RWPE2 (cell line): Measurements from ENCODE around the gene RBKS.
"Not testable (repeated sequence)": the region's sequence is repeated elsewhere in the genome, so short reads cannot be mapped to it uniquely, and the experiment has no call there.

Experiments used
- ATAC-seq: fragments of 200-7000 bp; cut with Tn5 transposase; 3 replicates; pipeline ENCODE4 v1.9.1; 2021; ENCODE audit warnings: low read depth
- DNase-seq: peaks from one replicate; pipeline ENCODE4 v3.0.0-alpha.2; 2020; ENCODE audit warnings: low spot score
- H3K27ac ChIP-seq: fragments of 450-650 bp; 2 replicates; pipeline ENCODE4 v1.5.1; 2017; ENCODE audit warnings: mild to moderate bottlenecking; ENCODE audit not compliant: poor library complexity, severe bottlenecking
- H3K27me3 ChIP-seq: fragments of 250-450 bp; sonication (Bioruptor Pico); 2 replicates; pipeline ENCODE4 v1.5.1; 2021; ENCODE audit warnings: mild to moderate bottlenecking, moderate library complexity; ENCODE audit not compliant: insufficient read depth, poor library complexity, severe bottlenecking
- H3K36me3 ChIP-seq: fragments of 250-450 bp; sonication (Bioruptor Pico); 2 replicates; pipeline ENCODE4 v1.5.1; 2020; ENCODE audit warnings: low read depth, mild to moderate bottlenecking, moderate library complexity
- H3K4me1 ChIP-seq: fragments of 250-450 bp; sonication (Bioruptor Pico); 2 replicates; pipeline ENCODE4 v1.5.1; 2021; ENCODE audit warnings: mild to moderate bottlenecking, moderate library complexity; ENCODE audit not compliant: insufficient read depth, poor library complexity, severe bottlenecking
- H3K4me3 ChIP-seq: fragments of 250-450 bp; sonication (Bioruptor Pico); 2 replicates; pipeline ENCODE4 v1.5.1; 2021; ENCODE audit warnings: mild to moderate bottlenecking, moderate library complexity; ENCODE audit not compliant: severe bottlenecking
- H3K9me3 ChIP-seq: fragments of 250-450 bp; sonication (Bioruptor Pico); 2 replicates; pipeline ENCODE4 v1.5.1; 2021; ENCODE audit warnings: mild to moderate bottlenecking, moderate library complexity; ENCODE audit not compliant: severe bottlenecking
- CTCF ChIP-seq: fragments of 450-650 bp; IDR thresholded peaks from one replicate; pipeline ENCODE4 v1.5.1; 2017; ENCODE audit warnings: mild to moderate bottlenecking, moderate library complexity; ENCODE audit not compliant: poor library complexity, severe bottlenecking

Gene RBKS

GRCh38 chr2:27756091-27756490, 134.1 kb downstream of the RBKS start:
- ATAC-seq, result no peak
- TF ChIP-seq CTCF, result no peak
- H3K4me1 ChIP-seq, result peaks cover 15% of the 10 kb centered on the region

GRCh38 chr2:27754831-27755230, 135.4 kb downstream of the RBKS start:
- Histone ChIP-seq H3K27ac (no peak overlapping the region), H3K9me3 (no peaks in the 10 kb centered on the region), H3K27me3 (no peaks in the 10 kb centered on the region), H3K36me3 (no peaks in the 10 kb centered on the region), H3K4me3 (no peak overlapping the region), H3K4me1 (peaks cover 8% of the 10 kb centered on the region)
- DNase-seq, result no peak
- ATAC-seq, result no peak
- no peak for TF ChIP-seq CTCF

More at GRCh38 chr2:27756091-27756490, 134.1 kb downstream of the RBKS start:
- DNase-seq, result no peak
- H3K4me3 ChIP-seq, result no peak overlapping the region
- no peaks in the 10 kb centered on the region for H3K36me3 ChIP-seq
- H3K27me3 ChIP-seq, result no peaks in the 10 kb centered on the region
- H3K27ac ChIP-seq, result no peak overlapping the region
- H3K9me3 ChIP-seq, result no peaks in the 10 kb centered on the region

- Histone ChIP-seq H3K9me3 (no peaks in the 10 kb centered on the region), H3K27me3 (no peaks in the 10 kb centered on the region), H3K27ac (no peak overlapping the region), H3K4me3 (no peak overlapping the region), H3K4me1 (peaks cover 8% of the 10 kb centered on the region), H3K36me3 (no peaks in the 10 kb centered on the region)
- DNase-seq, result peak; percentile 69
- peak; percentile 80 for TF ChIP-seq CTCF
- peak; percentile 81 for ATAC-seq
These were observed 136.0 kb downstream of the RBKS start for GRCh38 chr2:27754138-27754588.

- peak overlapping the region; percentile 20 for H3K4me3 ChIP-seq
- ATAC-seq (peak; percentile 69), DNase-seq (no peak)
- peaks cover 8% of the 10 kb centered on the region for H3K4me1 ChIP-seq
- no peaks in the 10 kb centered on the region for H3K27me3 ChIP-seq
- no peaks in the 10 kb centered on the region for H3K36me3 ChIP-seq
- TF ChIP-seq CTCF, result no peak
- H3K27ac ChIP-seq, result peak overlapping the region; percentile 23
- no peaks in the 10 kb centered on the region for H3K9me3 ChIP-seq
These were observed 137.5 kb downstream of the RBKS start for GRCh38 chr2:27752551-27753237.

GRCh38 chr2:27751377-27751776, 138.8 kb downstream of the RBKS start:
- no peak for TF ChIP-seq CTCF
- H3K9me3 ChIP-seq, result no peaks in the 10 kb centered on the region
- no peaks in the 10 kb centered on the region for H3K27me3 ChIP-seq
- no peak for ATAC-seq
- no peak overlapping the region for H3K27ac ChIP-seq
- peaks cover 8% of the 10 kb centered on the region for H3K4me1 ChIP-seq
- no peaks in the 10 kb centered on the region for H3K36me3 ChIP-seq
- no peak for DNase-seq
- H3K4me3 ChIP-seq, result no peak overlapping the region

GRCh38 chr2:27748803-27749554, 141.2 kb downstream of the RBKS start:
- not testable (repeated sequence) for H3K36me3 ChIP-seq, DNase-seq, H3K27me3 ChIP-seq, H3K27ac ChIP-seq, H3K4me3 ChIP-seq, ATAC-seq, H3K4me1 ChIP-seq, H3K9me3 ChIP-seq
